Keratinocyte (primary cell): Measurements from ENCODE around the gene CLNK. TPM values are rescaled to one million over a fixed set of nuclear protein-coding genes. Genes with fewer than 3 reads are reported as not detected.

Experiments
- DNase-seq: peaks from one replicate; pipeline ENCODE4 v3.0.0-alpha.2; 2011; ENCODE audit warnings: low read depth, missing footprints, low spot score
- FAIRE-seq: peaks from 2 replicates; lab custom pipeline; 2011; peaks lifted over from hg19 to GRCh38; lab: Jason Lieb, UNC
- H2AFZ ChIP-seq: 2 replicates; pipeline ENCODE4 v1.6.0; 2012; ENCODE audit warnings: low read length, control low read depth, inconsistent platforms; ENCODE audit not compliant: control insufficient read depth
- H3K27ac ChIP-seq: 2 replicates; pipeline ENCODE4 v1.5.1; 2011; ENCODE audit warnings: low read length; ENCODE audit not compliant: control insufficient read depth, insufficient read depth
- H3K27me3 ChIP-seq: 3 replicates; pipeline ENCODE4 v1.6.0; 2011; ENCODE audit warnings: low read length; ENCODE audit not compliant: control insufficient read depth, insufficient read depth; ENCODE audit errors: extremely low read depth
- H3K36me3 ChIP-seq, 2 experiments: 2 replicates in 1 of 2; 3 replicates in 1 of 2; pipeline ENCODE4 v1.5.1; 2011; ENCODE audit warnings: low read length in 2 of 2, mild to moderate bottlenecking in 1 of 2; ENCODE audit not compliant: control insufficient read depth in 2 of 2, insufficient read depth in 2 of 2; ENCODE audit errors: extremely low read depth in 1 of 2
- H3K4me1 ChIP-seq: 3 replicates; pipeline ENCODE4 v1.5.1; 2011; ENCODE audit warnings: low read length; ENCODE audit not compliant: control insufficient read depth, insufficient read depth; ENCODE audit errors: extremely low read depth
- H3K4me2 ChIP-seq: 3 replicates; pipeline ENCODE4 v1.6.0; 2011; ENCODE audit warnings: low read depth, low read length; ENCODE audit not compliant: control insufficient read depth, insufficient read depth; ENCODE audit errors: extremely low read depth
- H3K4me3 ChIP-seq, 3 experiments: fragments of 200-600 bp in 1 of 3; sonication (generic) in 1 of 3; 2 replicates in 2 of 3; 3 replicates in 1 of 3; pipeline ENCODE4 v1.5.1; 2011 to 2016; ENCODE audit warnings: low read length in 3 of 3, mild to moderate bottlenecking in 3 of 3, control low read depth in 2 of 3, inconsistent platforms in 1 of 3, low read depth in 1 of 3, mixed read lengths in 1 of 3, mixed run types in 1 of 3, moderate library complexity in 1 of 3; ENCODE audit not compliant: control insufficient read depth in 2 of 3, insufficient read depth in 2 of 3; ENCODE audit errors: extremely low read depth in 1 of 3
- H3K79me2 ChIP-seq: 2 replicates; pipeline ENCODE4 v1.6.0; 2012; ENCODE audit warnings: low read length; ENCODE audit not compliant: control insufficient read depth, insufficient read depth
- H3K9ac ChIP-seq: 3 replicates; pipeline ENCODE4 v1.6.0; 2011; ENCODE audit warnings: low read length; ENCODE audit not compliant: control insufficient read depth, insufficient read depth; ENCODE audit errors: extremely low read depth
- H3K9me1 ChIP-seq: 3 replicates; pipeline ENCODE4 v1.6.0; 2011; ENCODE audit warnings: low read length; ENCODE audit not compliant: control insufficient read depth, insufficient read depth; ENCODE audit errors: extremely low read depth
- H3K9me3 ChIP-seq: 2 replicates; pipeline ENCODE4 v1.5.1; 2012; ENCODE audit warnings: low read depth, low read length; ENCODE audit not compliant: control insufficient read depth
- H4K20me1 ChIP-seq: 3 replicates; pipeline ENCODE4 v1.6.0; 2011; ENCODE audit warnings: low read length; ENCODE audit not compliant: control insufficient read depth, insufficient read depth; ENCODE audit errors: extremely low read depth
- CTCF ChIP-seq, 3 experiments: IDR thresholded peaks in 1 of 3; conservative IDR thresholded peaks in 1 of 3; optimal IDR thresholded peaks in 1 of 3; 2 replicates in 2 of 3; 3 replicates in 1 of 3; pipeline versions ENCODE3 to v1.5.1; 2011; ENCODE audit warnings: low read length in 3 of 3, mild to moderate bottlenecking in 3 of 3, moderate library complexity in 2 of 3, control low read depth in 1 of 3, inconsistent platforms in 1 of 3; ENCODE audit not compliant: insufficient read depth in 2 of 3; ENCODE audit errors: extremely low read depth in 1 of 3
- EZH2 ChIP-seq: IDR thresholded peaks from one replicate; pipeline ENCODE4 v1.6.1; 2012; ENCODE audit warnings: inconsistent platforms, mild to moderate bottlenecking, low read length, moderate library complexity
- dilution Hi-C: fragments of 300-500 bp; cut with MboI; formaldehyde crosslinking; loops from one replicate; pipeline ENCODE4 v1.7.0; 2020; ENCODE audit warnings: low sequenced_read_pairs; ENCODE audit not compliant: extremely low pct_ligation_motif_present
- polyA plus RNA-seq, 5 experiments: library from polyadenylated mRNA; depleted of rRNA in 3 of 5; stranded (reverse) in 3 of 5; stranded (forward) in 1 of 5; unstranded in 1 of 5; fragments of >200 nt; gene quantifications; 1 replicate in 1 of 5; 2 replicates in 3 of 5; 3 replicates in 1 of 5; pipeline versions ENCODE4 v1.2.1 to v1.2.3, GENCODE V29; 2011 to 2012; ENCODE audit warnings: missing spikeins in 2 of 5, low read depth in 1 of 5, low replicate concordance in 1 of 5

CLNK gene
- polyA plus RNA-seq, 1 donor (not counting 4 experiments of a cell fraction or from before 2014, with no cell fraction given): not detected

GRCh38 chr4:10704430-10704810 lies 19.9 kb upstream of the CLNK start:
- Histone ChIP-seq H2AFZ (no peak overlapping the region), H3K4me1 (no peaks in the 10 kb centered on the region), H3K27ac (no peak overlapping the region), H4K20me1 (no peaks in the 10 kb centered on the region), H3K27me3 (no peaks in the 10 kb centered on the region), H3K4me3 (no peak overlapping the region), H3K9me3 (no peaks in the 10 kb centered on the region), H3K79me2 (no peaks in the 10 kb centered on the region), H3K9me1 (no peaks in the 10 kb centered on the region), H3K4me2 (no peak overlapping the region), H3K9ac (no peak overlapping the region), H3K36me3 (no peaks in the 10 kb centered on the region)
- FAIRE-seq (no peak), DNase-seq (no peak)
- dilution Hi-C loops: no loop called here
- TF ChIP-seq CTCF (optimal IDR thresholded peaks at IDR 0.05 in 1 of 3, IDR thresholded peaks at IDR 0.05 in 1 of 3, conservative IDR thresholded peaks at IDR 0.05 in 1 of 3; ENCODE audit: extremely low read depth in 1 of 3, insufficient read depth in 2 of 3, low read length in 3 of 3) (no peak), EZH2 (no peak)

- Histone ChIP-seq H4K20me1 (no peaks in the 10 kb centered on the region), H3K4me3 (no peak overlapping the region), H3K9me3 (no peaks in the 10 kb centered on the region), H3K27me3 (no peaks in the 10 kb centered on the region), H3K36me3 (no peaks in the 10 kb centered on the region), H3K79me2 (no peaks in the 10 kb centered on the region), H2AFZ (no peak overlapping the region), H3K9ac (no peak overlapping the region), H3K4me2 (no peak overlapping the region), H3K9me1 (no peaks in the 10 kb centered on the region), H3K27ac (no peak overlapping the region), H3K4me1 (no peaks in the 10 kb centered on the region)
- TF ChIP-seq EZH2: no peak
- no peak for TF ChIP-seq CTCF (optimal IDR thresholded peaks at IDR 0.05 in 1 of 3, IDR thresholded peaks at IDR 0.05 in 1 of 3, conservative IDR thresholded peaks at IDR 0.05 in 1 of 3; ENCODE audit: extremely low read depth in 1 of 3, insufficient read depth in 2 of 3, low read length in 3 of 3)
- DNase-seq (no peak), FAIRE-seq (no peak)
- dilution Hi-C loops: no loop called here
These were observed 19.3 kb upstream of the CLNK start for GRCh38 chr4:10703766-10704429.
